HG03060 (cell line): ENCODE data around the gene FERD3L.
"Not testable (repeated sequence)": the region's sequence is repeated elsewhere in the genome, so short reads cannot be mapped to it uniquely, and the experiment has no call there.

ENCODE experiments used
- ATAC-seq: cut with Tn5 transposase; IDR thresholded peaks from one replicate; pipeline ENCODE4 v1.9.1; 2021; ENCODE audit warnings: low read depth, moderate number of reproducible peaks; ENCODE audit not compliant: unreplicated experiment

The FERD3L gene

GRCh38 chr7:19144661-19145433 lies at the start of gene FERD3L:
Gene FERD3L (minus strand): TSS chr7:19145421. CDS start chr7:19145362, 59 bp downstream.
- ATAC-seq = no peak

DNA sequence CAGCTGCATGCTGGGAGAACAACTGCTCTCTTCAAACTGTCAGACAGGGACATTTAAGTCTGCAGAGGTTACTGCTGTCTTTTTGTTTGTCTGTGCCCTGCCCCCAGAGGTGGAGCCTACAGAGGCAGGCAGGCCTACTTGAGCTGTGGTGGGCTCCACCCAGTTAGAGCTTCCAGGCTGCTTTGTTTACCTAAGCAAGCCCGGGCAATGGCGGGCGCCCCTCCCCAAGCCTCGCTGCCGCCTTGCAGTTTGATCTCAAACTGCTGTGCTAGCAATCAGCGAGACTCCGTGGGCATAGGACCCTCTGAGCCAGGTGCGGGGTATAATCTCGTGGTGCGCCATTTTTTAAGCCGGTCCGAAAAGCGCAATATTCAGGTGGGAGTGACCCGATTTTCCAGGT lies 49.2 kb upstream of the FERD3L start:
- not testable (repeated sequence) for ATAC-seq

DNA sequence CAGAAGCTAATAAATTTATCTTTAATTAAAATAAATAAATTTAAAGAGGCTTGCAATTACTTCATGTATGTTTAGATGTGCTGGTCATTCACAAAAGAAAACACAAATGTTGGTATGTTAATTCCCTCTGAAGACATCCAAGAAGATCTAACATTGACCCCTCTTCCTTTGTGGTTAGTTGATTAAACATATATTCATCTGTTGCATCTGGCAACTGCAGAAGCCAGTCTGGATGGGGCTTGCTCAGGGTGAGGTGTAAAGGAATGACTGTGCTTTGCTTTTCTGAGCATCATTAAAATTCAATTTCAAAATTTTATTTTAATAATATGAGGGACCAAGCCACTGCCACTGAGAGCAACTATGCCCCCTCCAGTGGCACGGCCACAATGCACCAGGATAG lies 36.4 kb upstream of the FERD3L start:
- ATAC-seq = no peak

DNA sequence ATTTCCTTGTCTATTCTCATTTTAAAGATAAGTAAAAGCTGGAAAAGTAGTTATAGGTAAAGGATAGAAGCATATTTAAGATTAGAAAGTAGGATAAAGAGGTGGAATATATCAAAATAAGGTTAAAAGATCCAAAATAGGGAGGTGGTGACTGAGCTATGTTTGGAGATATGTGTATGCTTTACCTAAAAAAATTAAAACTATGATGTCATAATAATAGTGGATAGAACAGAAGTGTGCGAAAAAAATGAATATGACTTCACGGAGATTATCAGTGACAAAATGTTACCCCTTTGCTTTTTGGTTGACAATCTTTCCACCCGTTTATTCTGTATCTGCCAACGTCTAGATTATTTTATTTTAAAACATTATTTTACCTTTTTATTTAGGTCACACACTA lies 33.4 kb upstream of the FERD3L start:
- ATAC-seq = no peak

DNA sequence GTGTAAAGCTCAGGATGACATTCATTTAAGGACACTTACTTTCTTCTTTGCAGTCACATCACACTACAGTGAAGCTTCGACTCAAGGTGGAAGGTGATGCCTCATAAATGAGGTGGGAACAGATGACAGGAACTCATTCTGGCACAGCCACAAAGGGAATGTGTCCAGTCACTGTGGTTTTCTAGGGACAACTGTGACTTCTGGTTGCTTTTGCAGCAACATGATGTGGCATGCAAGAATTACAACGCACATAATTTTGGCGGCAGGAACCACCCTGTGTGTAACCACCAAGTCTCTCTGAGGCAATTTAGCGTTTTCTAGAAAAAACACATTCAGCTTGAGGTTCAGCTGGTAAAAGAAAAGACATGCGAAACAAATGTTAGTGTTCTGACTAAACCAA lies 32.0 kb upstream of the FERD3L start:
- no peak for ATAC-seq

GRCh38 chr7:19175241-19175640 lies 30.0 kb upstream of the FERD3L start:
- ATAC-seq = no peak

DNA sequence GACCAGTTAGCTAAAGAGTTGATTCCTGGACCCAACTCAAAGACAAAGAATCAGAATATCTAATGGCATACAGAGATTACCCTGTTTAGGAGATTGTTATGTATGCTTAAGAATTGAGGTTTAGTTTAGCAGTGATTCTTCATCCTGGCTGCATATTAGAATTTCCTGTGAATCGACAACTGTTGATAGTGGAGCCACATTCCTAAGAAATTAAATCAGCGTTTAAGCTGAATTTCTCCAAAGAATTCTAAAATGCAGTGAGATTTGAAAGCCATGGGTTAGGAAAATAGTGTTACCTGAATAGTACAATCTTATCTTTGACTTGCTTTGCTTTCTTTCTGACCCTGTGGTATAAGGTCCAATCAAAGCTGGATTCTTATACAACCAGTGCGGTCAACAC lies 16.4 kb upstream of the FERD3L start:
- no peak for ATAC-seq

GRCh38 chr7:19146699-19147098 lies 1.5 kb upstream of the FERD3L start:
- no peak for ATAC-seq

DNA sequence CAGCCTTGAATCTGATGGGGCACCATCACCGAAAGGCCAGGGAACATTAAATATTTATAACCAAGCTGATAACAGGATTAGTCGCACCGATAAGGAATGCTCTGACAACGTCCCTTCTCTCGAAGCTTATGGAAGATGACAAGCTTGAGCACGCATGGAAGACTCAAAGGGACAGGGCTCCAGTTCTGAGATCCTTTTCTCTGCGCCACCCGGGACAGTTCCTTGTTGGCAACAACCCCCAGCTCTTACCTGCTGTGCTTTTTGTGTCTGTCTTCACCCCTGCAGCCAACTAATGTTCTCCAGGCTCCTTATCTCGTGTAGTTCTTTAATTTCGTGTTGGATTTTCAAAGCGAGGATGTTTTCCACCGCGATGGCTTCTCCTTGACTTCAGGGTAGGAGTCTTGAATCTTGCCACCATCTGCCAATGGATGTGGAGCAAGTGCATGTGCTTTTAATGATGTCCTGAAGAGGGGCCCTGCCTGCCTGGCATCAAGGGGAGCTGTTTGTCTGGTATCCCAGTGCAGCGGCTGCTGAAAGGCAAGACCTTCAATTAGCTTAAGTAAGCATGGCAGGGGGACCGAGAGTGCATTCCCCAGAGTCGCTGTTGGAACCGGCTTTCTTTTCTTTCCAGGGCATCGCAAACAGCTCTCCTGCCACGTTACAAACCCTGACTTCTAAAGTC lies 354 bp upstream of the FERD3L start:
- ATAC-seq = no peak

GRCh38 chr7:19143881-19144574 lies 1.2 kb downstream of the FERD3L start:
- no peak for ATAC-seq

DNA sequence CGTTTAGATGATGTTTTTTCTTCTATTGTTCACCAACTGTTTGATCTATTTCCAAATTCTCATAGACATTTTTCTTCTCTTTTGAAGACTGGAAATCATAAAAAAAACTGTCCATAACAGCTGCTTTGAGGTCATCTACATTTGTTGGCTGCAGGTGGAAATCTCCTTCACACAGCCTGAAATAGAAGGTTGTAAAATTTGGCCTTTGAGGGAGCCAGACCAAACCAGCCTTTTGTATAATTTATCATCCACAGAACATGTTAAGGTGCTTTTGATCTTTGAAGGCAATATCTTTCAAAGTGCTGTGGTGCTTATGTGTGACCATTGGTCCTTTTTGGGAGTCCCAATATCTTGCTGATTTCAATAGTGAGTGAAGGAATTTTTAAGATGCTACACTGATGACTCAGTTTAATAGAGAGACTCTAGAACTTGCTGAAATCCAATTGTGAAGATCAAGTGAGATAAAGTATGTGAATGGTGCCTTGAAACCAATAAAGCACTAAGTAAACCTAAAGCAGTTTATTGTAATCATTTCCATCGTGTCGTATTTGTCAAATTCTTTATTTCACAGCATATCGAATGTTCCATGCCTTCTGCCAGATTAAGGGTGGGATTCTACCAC lies 5.4 kb downstream of the FERD3L start:
- no peak for ATAC-seq

DNA sequence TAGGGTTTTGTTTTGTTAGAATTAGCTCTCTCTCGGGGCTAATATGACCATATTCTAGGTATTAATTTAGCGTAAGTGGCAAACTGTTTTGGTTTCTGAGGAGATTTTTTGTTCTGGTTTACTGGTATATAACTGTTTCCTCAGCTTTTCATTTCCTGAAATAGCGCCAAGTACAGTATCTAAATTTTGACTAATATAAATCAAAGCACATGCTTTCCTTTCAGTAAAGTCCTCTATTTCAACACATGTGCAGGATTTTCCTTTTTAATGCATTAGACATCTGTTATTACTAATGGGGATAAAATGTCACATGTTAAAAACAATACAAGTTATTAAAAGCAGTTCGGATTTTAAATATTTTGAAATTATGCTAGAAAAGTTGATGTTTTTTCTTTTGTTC lies 11.3 kb downstream of the FERD3L start:
- ATAC-seq = no peak

DNA sequence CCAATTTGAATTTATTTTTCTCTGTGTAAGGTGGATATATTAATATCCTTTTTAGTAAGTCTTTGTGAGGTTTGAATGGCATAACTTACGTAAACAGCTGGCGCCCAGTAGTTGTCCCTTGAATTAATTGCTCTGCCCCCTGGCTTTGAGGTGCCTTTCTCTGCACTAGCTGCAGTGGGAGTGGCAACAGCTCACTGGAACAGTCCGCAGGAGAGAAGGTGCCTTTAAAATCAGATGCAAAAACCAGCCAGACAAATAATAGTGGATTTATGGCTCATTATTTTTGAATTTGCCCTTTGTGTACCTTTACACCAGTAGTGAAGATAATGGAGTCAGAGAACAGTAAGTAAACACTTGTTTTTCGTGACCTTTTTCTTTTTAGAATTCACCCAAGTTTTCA lies 11.8 kb downstream of the FERD3L start:
- no peak for ATAC-seq

- ATAC-seq = no peak
These were observed 16.4 kb downstream of the FERD3L start for GRCh38 chr7:19128856-19129255.

DNA sequence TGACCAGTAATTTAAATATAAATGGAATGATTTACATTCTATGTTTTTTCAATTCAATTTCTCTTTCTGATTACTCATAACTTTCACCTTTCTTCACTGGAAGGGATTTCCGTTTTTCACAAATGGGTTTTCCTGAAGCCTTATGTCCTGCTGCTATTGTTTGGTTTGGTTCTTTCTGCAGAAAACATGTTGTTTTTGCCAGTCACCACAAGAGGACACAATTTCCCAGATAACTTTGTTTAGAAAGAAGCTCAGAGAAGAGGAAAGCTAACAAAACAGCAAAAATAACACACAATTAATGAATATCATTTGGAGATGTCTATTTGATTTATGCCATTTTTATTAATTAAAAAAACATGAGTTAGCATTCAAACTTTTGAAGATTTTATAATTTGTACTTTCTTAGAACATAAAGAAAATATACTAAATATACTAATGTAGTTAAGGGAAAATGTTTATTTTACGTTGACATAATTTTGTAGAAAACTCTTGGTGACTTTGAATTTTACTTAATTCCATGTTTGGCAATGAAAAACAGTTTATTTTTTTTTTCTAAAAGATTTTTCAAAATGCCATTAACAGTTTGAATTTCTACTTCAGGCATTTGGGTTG lies 23.1 kb downstream of the FERD3L start:
- ATAC-seq = no peak

- ATAC-seq = no peak
These were observed 25.2 kb downstream of the FERD3L start for GRCh38 chr7:19119870-19120486.

- ATAC-seq = no peak
These were observed 25.8 kb downstream of the FERD3L start for GRCh38 chr7:19119372-19119771.

DNA sequence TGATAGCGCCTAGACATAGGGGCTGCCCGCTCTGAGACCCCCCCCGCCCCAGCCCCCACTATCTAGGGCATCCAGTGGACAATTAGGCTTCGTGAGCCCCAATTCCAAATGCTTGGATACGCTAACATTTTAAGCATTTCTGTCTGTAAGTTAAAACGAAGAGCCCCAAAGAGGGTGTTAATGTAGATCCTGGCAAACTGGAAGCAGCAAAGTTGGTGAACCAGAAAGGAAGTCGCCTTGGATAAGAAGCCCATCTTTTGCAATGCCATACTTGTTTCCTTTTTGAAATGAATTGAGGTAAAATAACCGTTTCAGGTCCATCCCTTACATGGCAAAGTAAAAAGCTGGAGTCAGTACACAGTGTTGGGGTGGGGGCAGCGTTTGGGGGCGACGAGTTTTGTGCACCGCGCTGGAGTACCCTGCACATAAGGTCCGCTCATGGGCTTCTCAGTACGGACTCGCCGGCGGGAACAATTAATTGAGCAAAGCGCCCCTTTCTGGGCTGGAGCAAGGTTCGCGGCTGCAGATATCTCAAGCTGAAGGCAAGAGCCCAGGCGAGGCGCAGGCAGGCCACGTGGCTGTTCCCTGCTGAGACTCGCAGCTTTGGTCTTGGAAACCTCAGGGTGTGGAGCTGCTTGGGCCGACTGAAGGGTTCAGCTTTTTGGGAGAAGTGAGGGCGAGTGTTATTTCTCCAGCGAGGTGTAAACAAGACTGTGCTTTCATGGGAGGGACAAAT lies 26.4 kb downstream of the FERD3L start:
- no peak for ATAC-seq

DNA sequence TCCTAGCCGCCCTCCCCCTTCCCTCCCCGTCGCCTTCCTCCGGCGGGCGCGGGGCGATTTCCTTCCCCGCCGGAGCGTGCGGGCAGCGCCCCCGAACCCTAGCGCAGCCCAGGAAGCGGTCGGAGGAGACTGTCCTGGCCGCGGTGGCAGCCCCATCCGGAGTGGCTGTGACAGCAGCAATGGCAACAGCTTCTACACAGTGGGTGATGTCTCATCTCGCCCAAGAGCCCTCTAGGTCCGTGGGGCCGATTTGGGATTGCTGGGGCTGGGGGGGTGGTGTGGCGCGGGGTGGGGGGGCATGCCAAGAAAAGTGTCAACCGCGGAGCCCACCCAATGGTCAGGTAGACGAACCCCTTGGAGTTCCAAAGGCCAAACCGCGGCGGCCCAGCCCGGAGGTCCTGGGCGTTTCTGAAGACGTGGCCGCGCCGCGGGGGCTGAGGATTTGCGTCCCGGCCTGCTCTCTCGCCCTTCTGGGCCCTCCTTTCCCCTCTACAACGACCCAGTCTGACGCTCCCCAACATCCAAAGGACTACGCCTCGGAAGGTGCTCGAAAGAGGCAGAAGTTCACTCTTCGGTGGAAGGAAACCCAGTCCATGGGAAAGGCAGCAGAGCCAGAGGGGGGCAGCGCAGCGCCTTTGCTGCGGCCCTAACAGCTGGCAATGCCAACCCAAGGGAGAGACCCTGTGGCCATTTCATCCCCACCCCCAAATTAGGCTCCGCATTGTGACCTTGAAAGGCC lies 27.2 kb downstream of the FERD3L start:
- no peak for ATAC-seq
